Gastrocnemius medialis (tissue), 4 donors: ENCODE results near the gene MAGI1. TPM values are rescaled to one million over a fixed set of nuclear protein-coding genes. Genes with fewer than 3 reads are reported as not detected.

Experiments used
- ATAC-seq, 2 donors: fragments of 150-250 bp; one replicate each; pipeline ENCODE4 v1.9.1; 2016
- DNase-seq, 2 donors: peaks; one replicate each; pipeline ENCODE4 v3.0.0-alpha.2; 2019
- H3K27ac ChIP-seq, 4 donors: fragments of 200-600 bp; sonication (generic); 1 replicate in 1 of 4; 2 replicates in 3 of 4; pipeline ENCODE4 v1.5.1; 2016 to 2018; ENCODE audit warnings: mild to moderate bottlenecking in 2 of 4, moderate library complexity in 1 of 4
- H3K27me3 ChIP-seq, 3 donors: fragments of 200-600 bp; sonication (generic) in 2 of 3; 1 replicate in 1 of 3; 2 replicates in 2 of 3; pipeline versions ENCODE4 v1.5.1 to v1.6.0; 2016 to 2019; ENCODE audit warnings: mild to moderate bottlenecking in 1 of 3, moderate library complexity in 1 of 3
- H3K36me3 ChIP-seq, 2 donors: fragments of 200-600 bp; sonication (generic) in 1 of 2; one replicate each; pipeline ENCODE4 v1.5.1; 2017 to 2018
- H3K4me1 ChIP-seq, 2 donors: fragments of 200-600 bp; sonication (generic) in 1 of 2; one replicate each; pipeline ENCODE4 v1.5.1; 2016 to 2017; ENCODE audit warnings: mild to moderate bottlenecking in 2 of 2
- H3K4me3 ChIP-seq, 4 donors: fragments of 200-600 bp; sonication (generic) in 3 of 4; 1 replicate in 1 of 4; 2 replicates in 3 of 4; pipeline ENCODE4 v1.5.1; 2016 to 2019; ENCODE audit warnings: mild to moderate bottlenecking in 2 of 4
- H3K9me3 ChIP-seq, 3 donors: fragments of 200-600 bp; sonication (generic) in 2 of 3; 1 replicate in 1 of 3; 2 replicates in 2 of 3; pipeline ENCODE4 v1.5.1; 2016 to 2019
- CTCF ChIP-seq, 5 experiments: fragments of 450-650 bp in 3 of 5; fragments of 200-600 bp in 2 of 5; sonication (generic) in 2 of 5; IDR thresholded peaks in 4 of 5; conservative IDR thresholded peaks in 1 of 5; 1 replicate in 4 of 5; 2 replicates in 1 of 5; pipeline ENCODE4 v1.5.1; 2016 to 2019; ENCODE audit warnings: antibody characterized with exemption in 5 of 5, mild to moderate bottlenecking in 3 of 5, moderate library complexity in 3 of 5
- POLR2A ChIP-seq, 2 donors: fragments of 450-650 bp; IDR thresholded peaks; one replicate each; pipeline ENCODE4 v1.6.1; 2017; ENCODE audit warnings: antibody characterized with exemption in 2 of 2, mild to moderate bottlenecking in 2 of 2, moderate library complexity in 2 of 2
- in situ Hi-C, 4 donors: fragments of 200-750 bp; cut with MboI; loops; one replicate each; pipeline versions ENCODE4 v1.15.0 to v1.8.0; 2017; ENCODE audit warnings: low sequenced_read_pairs in 4 of 4
- intact Hi-C: fragments of 100-400 bp; cut with DNase I; formaldehyde crosslinking; loops from one replicate; pipeline ENCODE4 v1.15.1; 2023; ENCODE audit warnings: low total_unique reads
- total RNA-seq, 4 donors: library from RNA; depleted of rRNA; stranded (reverse); fragments of >200 nt; gene quantifications; one replicate each; pipeline versions ENCODE4 v1.1.0 to v1.2.3, GENCODE V29; 2016

The MAGI1 gene
- total RNA-seq, 4 donors from 2014 or later = 2.6 to 7.5 (median 3.9) TPM

DNA sequence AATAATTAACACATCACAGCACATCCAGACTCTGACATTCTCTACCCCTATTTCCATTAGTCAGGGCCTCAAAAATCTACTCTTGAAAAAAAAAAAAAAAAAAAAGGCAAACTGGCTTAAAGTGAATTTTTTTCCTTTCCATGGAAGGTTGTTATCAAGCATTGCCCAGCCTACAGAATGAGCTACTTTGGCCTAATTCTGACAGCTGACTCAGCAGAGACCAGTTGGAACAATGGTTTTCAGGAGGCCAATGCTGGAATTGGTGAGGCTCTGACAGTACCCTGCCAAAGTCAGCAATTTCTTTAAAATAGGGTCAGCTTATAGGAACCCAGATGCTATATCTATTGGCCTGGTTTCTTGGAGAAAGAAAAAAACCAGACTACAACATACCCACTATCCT lies 454.7 kb downstream of the MAGI1 start:
- Histone ChIP-seq H3K4me3 (no peak overlapping the region), H3K27ac (no peak overlapping the region), H3K9me3 (no peaks in the 10 kb centered on the region), H3K4me1 (peaks cover 0 to 5% of the 10 kb centered on the region in 2 donors), H3K36me3 (no peaks in the 10 kb centered on the region), H3K27me3 (no peaks in the 10 kb centered on the region)
- no peak for DNase-seq
- ATAC-seq = no peak
- intact Hi-C loops (no loop called here), in situ Hi-C loops (no loop called here)
- no peak for TF ChIP-seq CTCF (IDR thresholded peaks at IDR 0.05 in 4 of 5, conservative IDR thresholded peaks at IDR 0.05 in 1 of 5)
- TF ChIP-seq POLR2A (IDR thresholded peaks at IDR 0.05) = no peak

- Histone ChIP-seq H3K27me3 (no peaks in the 10 kb centered on the region), H3K4me3 (no peak overlapping the region), H3K36me3 (no peaks in the 10 kb centered on the region), H3K27ac (no peak overlapping the region), H3K4me1 (peaks cover 0 to 5% of the 10 kb centered on the region in 2 donors), H3K9me3 (no peaks in the 10 kb centered on the region)
- no peak for TF ChIP-seq CTCF (IDR thresholded peaks at IDR 0.05 in 4 of 5, conservative IDR thresholded peaks at IDR 0.05 in 1 of 5)
- no peak for TF ChIP-seq POLR2A (IDR thresholded peaks at IDR 0.05)
- ATAC-seq (no peak), DNase-seq (no peak)
- in situ Hi-C loops = no loop called here
- intact Hi-C loops = no loop called here
Measured at GRCh38 chr3:65583188-65583587, 455.5 kb downstream of the MAGI1 start.

DNA sequence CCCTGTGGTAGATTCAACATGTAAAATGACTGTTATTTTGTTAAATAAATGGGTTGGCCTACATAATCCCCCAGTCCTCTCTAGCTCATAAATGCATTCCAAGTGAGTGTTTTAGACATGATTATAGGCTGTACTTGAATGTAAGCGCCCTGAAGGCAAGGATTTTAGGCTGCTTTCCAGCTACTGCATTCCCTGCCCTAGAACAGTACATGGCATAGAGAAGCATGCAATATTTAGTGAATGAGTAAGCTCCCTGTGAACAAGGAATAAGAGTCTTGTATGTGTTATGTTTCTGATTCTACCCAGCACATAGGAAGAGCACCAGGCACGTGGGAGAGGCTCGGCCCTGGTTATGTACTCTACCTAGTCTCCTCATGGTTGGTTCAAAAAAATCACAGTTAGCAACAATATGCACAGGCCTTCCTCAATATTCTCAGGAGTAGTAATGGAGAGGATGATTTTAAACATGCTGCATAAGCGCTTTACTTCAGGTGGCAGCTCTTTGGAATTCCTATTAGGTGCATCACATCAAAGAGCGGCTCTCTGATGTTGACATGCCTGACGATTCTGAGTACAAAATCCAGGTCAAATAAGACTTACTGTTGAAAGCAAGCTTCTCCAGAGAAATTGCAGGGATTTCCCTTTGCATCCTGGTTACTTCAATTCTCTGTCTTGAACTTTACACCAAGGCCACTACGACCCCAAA lies 456.6 kb downstream of the MAGI1 start:
- no peaks in the 10 kb centered on the region for H3K9me3 ChIP-seq
- intact Hi-C loops (no loop called here), in situ Hi-C loops (no loop called here)
- no peak for DNase-seq
- no peak overlapping the region for H3K4me3 ChIP-seq
- no peak overlapping the region for H3K27ac ChIP-seq
- ATAC-seq = peak in 1 of 2 donors; percentile 11
- H3K27me3 ChIP-seq = no peaks in the 10 kb centered on the region
- TF ChIP-seq POLR2A (IDR thresholded peaks at IDR 0.05) = no peak
- TF ChIP-seq CTCF (IDR thresholded peaks at IDR 0.05 in 4 of 5, conservative IDR thresholded peaks at IDR 0.05 in 1 of 5) = no peak
- no peaks in the 10 kb centered on the region for H3K36me3 ChIP-seq
- peaks cover 5% of the 10 kb centered on the region in 2 donors for H3K4me1 ChIP-seq

GRCh38 chr3:65581313-65581712 lies 457.4 kb downstream of the MAGI1 start:
- Histone ChIP-seq H3K36me3 (no peaks in the 10 kb centered on the region), H3K4me3 (no peak overlapping the region), H3K4me1 (peaks cover 5 to 12% of the 10 kb centered on the region in 2 donors), H3K27me3 (no peaks in the 10 kb centered on the region), H3K9me3 (no peaks in the 10 kb centered on the region), H3K27ac (no peak overlapping the region)
- intact Hi-C loops (no loop called here), in situ Hi-C loops (no loop called here)
- TF ChIP-seq CTCF (IDR thresholded peaks at IDR 0.05 in 4 of 5, conservative IDR thresholded peaks at IDR 0.05 in 1 of 5) (no peak), POLR2A (IDR thresholded peaks at IDR 0.05) (no peak)
- ATAC-seq = no peak
- no peak for DNase-seq

- in situ Hi-C loops = no loop called here
- no peak overlapping the region for H3K27ac ChIP-seq
- intact Hi-C loops = no loop called here
- H3K27me3 ChIP-seq = no peaks in the 10 kb centered on the region
- H3K4me3 ChIP-seq = no peak overlapping the region
- H3K9me3 ChIP-seq = no peaks in the 10 kb centered on the region
- H3K36me3 ChIP-seq = no peaks in the 10 kb centered on the region
- ATAC-seq (no peak), DNase-seq (no peak)
- H3K4me1 ChIP-seq = peaks cover 5 to 7% of the 10 kb centered on the region in 2 donors
- TF ChIP-seq POLR2A (IDR thresholded peaks at IDR 0.05) = no peak
- no peak for TF ChIP-seq CTCF (IDR thresholded peaks at IDR 0.05 in 4 of 5, conservative IDR thresholded peaks at IDR 0.05 in 1 of 5)
Measured at GRCh38 chr3:65578861-65579260, 459.9 kb downstream of the MAGI1 start.
